ENCODE results near the gene SDCBP2. TPM values are rescaled to one million over a fixed set of nuclear protein-coding genes. Genes with fewer than 3 reads are reported as not detected.

Gene SDCBP2
- polyA plus RNA-seq, 2 donors = 137 to 147 TPM

GRCh38 chr20:1308067-1308701 lies 20.8 kb downstream of the SDCBP2 start:
- Histone ChIP-seq H3K4me3 (ENCODE audit: low read depth in 1 of 2, low read length in 2 of 2) (no peak overlapping the region), H3K9me3 (ENCODE audit: control insufficient read depth in 2 of 2, insufficient read depth in 1 of 2, low read depth in 1 of 2, low read length in 1 of 2) (no peaks in the 10 kb centered on the region), H3K4me1 (ENCODE audit: control insufficient read depth in 2 of 2, insufficient read depth in 2 of 2, low read length in 1 of 2) (peaks cover 0 to 2% of the 10 kb centered on the region in 2 donors), H3K27ac (ENCODE audit: low read depth in 2 of 2, low read length in 1 of 2) (no peak overlapping the region), H3K36me3 (ENCODE audit: control insufficient read depth in 2 of 2, insufficient read depth in 2 of 2, low read length in 1 of 2) (peaks cover 0 to 28% of the 10 kb centered on the region in 2 donors), H3K27me3 (ENCODE audit: control insufficient read depth in 1 of 2, insufficient read depth in 2 of 2, low read length in 2 of 2) (no peaks in the 10 kb centered on the region)
- 83 to 87% methylated on average over 13 of the region's 13 CpGs for WGBS, 2 donors

- 86 to 89% methylated on average over 13 of the region's 13 CpGs for WGBS, 2 donors
- Histone ChIP-seq H3K27me3 (ENCODE audit: control insufficient read depth in 1 of 2, insufficient read depth in 2 of 2, low read length in 2 of 2) (no peaks in the 10 kb centered on the region), H3K36me3 (ENCODE audit: control insufficient read depth in 2 of 2, insufficient read depth in 2 of 2, low read length in 1 of 2) (peaks cover 0 to 25% of the 10 kb centered on the region in 2 donors), H3K4me3 (ENCODE audit: low read depth in 1 of 2, low read length in 2 of 2) (no peak overlapping the region), H3K9me3 (ENCODE audit: control insufficient read depth in 2 of 2, insufficient read depth in 1 of 2, low read depth in 1 of 2, low read length in 1 of 2) (no peaks in the 10 kb centered on the region), H3K4me1 (ENCODE audit: control insufficient read depth in 2 of 2, insufficient read depth in 2 of 2, low read length in 1 of 2) (no peaks in the 10 kb centered on the region), H3K27ac (ENCODE audit: low read depth in 2 of 2, low read length in 1 of 2) (no peak overlapping the region)
These were observed 21.4 kb downstream of the SDCBP2 start for GRCh38 chr20:1307571-1307971.

- H3K36me3 ChIP-seq (ENCODE audit: control insufficient read depth in 2 of 2, insufficient read depth in 2 of 2, low read length in 1 of 2) = peaks cover 0 to 21% of the 10 kb centered on the region in 2 donors
- H3K27me3 ChIP-seq (ENCODE audit: control insufficient read depth in 1 of 2, insufficient read depth in 2 of 2, low read length in 2 of 2) = no peaks in the 10 kb centered on the region
- no peaks in the 10 kb centered on the region for H3K9me3 ChIP-seq (ENCODE audit: control insufficient read depth in 2 of 2, insufficient read depth in 1 of 2, low read depth in 1 of 2, low read length in 1 of 2)
- no peak overlapping the region for H3K27ac ChIP-seq (ENCODE audit: low read depth in 2 of 2, low read length in 1 of 2)
- WGBS, 2 donors = 87 to 88% methylated on average over 10 of the region's 10 CpGs
- no peaks in the 10 kb centered on the region for H3K4me1 ChIP-seq (ENCODE audit: control insufficient read depth in 2 of 2, insufficient read depth in 2 of 2, low read length in 1 of 2)
- no peak overlapping the region for H3K4me3 ChIP-seq (ENCODE audit: low read depth in 1 of 2, low read length in 2 of 2)
These were observed 21.8 kb downstream of the SDCBP2 start for GRCh38 chr20:1307171-1307570.

GRCh38 chr20:1306316-1307135 lies 22.4 kb downstream of the SDCBP2 start:
- peaks cover 0 to 19% of the 10 kb centered on the region in 2 donors for H3K36me3 ChIP-seq (ENCODE audit: control insufficient read depth in 2 of 2, insufficient read depth in 2 of 2, low read length in 1 of 2)
- no peak overlapping the region for H3K4me3 ChIP-seq (ENCODE audit: low read depth in 1 of 2, low read length in 2 of 2)
- WGBS, 2 donors = 85 to 86% methylated on average over 14 of the region's 14 CpGs
- H3K27ac ChIP-seq (ENCODE audit: low read depth in 2 of 2, low read length in 1 of 2) = no peak overlapping the region
- no peaks in the 10 kb centered on the region for H3K4me1 ChIP-seq (ENCODE audit: control insufficient read depth in 2 of 2, insufficient read depth in 2 of 2, low read length in 1 of 2)
- H3K9me3 ChIP-seq (ENCODE audit: control insufficient read depth in 2 of 2, insufficient read depth in 1 of 2, low read depth in 1 of 2, low read length in 1 of 2) = no peaks in the 10 kb centered on the region
- no peaks in the 10 kb centered on the region for H3K27me3 ChIP-seq (ENCODE audit: control insufficient read depth in 1 of 2, insufficient read depth in 2 of 2, low read length in 2 of 2)

- WGBS, 2 donors = 88 to 92% methylated on average over 20 to 24 of the region's 24 CpGs
- H3K9me3 ChIP-seq (ENCODE audit: control insufficient read depth in 2 of 2, insufficient read depth in 1 of 2, low read depth in 1 of 2, low read length in 1 of 2) = no peaks in the 10 kb centered on the region
- H3K36me3 ChIP-seq (ENCODE audit: control insufficient read depth in 2 of 2, insufficient read depth in 2 of 2, low read length in 1 of 2) = peaks cover 0 to 19% of the 10 kb centered on the region in 2 donors
These were observed 23.2 kb downstream of the SDCBP2 start for GRCh38 chr20:1305712-1306111.

GRCh38 chr20:1304710-1305515 lies 24.0 kb downstream of the SDCBP2 start:
- Histone ChIP-seq H3K9me3 (ENCODE audit: control insufficient read depth in 2 of 2, insufficient read depth in 1 of 2, low read depth in 1 of 2, low read length in 1 of 2) (no peaks in the 10 kb centered on the region), H3K36me3 (ENCODE audit: control insufficient read depth in 2 of 2, insufficient read depth in 2 of 2, low read length in 1 of 2) (peaks cover 0 to 14% of the 10 kb centered on the region in 2 donors), H3K27ac (ENCODE audit: low read depth in 2 of 2, low read length in 1 of 2) (no peak overlapping the region), H3K27me3 (ENCODE audit: control insufficient read depth in 1 of 2, insufficient read depth in 2 of 2, low read length in 2 of 2) (no peaks in the 10 kb centered on the region), H3K4me1 (ENCODE audit: control insufficient read depth in 2 of 2, insufficient read depth in 2 of 2, low read length in 1 of 2) (no peaks in the 10 kb centered on the region), H3K4me3 (ENCODE audit: low read depth in 1 of 2, low read length in 2 of 2) (no peak overlapping the region)
- 84 to 89% methylated on average over 31 of the region's 31 CpGs for whole genome bisulfite sequencing, 2 donors

More at GRCh38 chr20:1305712-1306111, 23.2 kb downstream of the SDCBP2 start:
- H3K4me1 ChIP-seq (ENCODE audit: control insufficient read depth in 2 of 2, insufficient read depth in 2 of 2, low read length in 1 of 2) = no peaks in the 10 kb centered on the region
- H3K4me3 ChIP-seq (ENCODE audit: low read depth in 1 of 2, low read length in 2 of 2) = no peak overlapping the region
- H3K27ac ChIP-seq (ENCODE audit: low read depth in 2 of 2, low read length in 1 of 2) = no peak overlapping the region
- no peaks in the 10 kb centered on the region for H3K27me3 ChIP-seq (ENCODE audit: control insufficient read depth in 1 of 2, insufficient read depth in 2 of 2, low read length in 2 of 2)

GRCh38 chr20:1302685-1303541 lies 26.0 kb downstream of the SDCBP2 start:
- Histone ChIP-seq H3K27me3 (ENCODE audit: control insufficient read depth in 1 of 2, insufficient read depth in 2 of 2, low read length in 2 of 2) (no peaks in the 10 kb centered on the region), H3K4me1 (ENCODE audit: control insufficient read depth in 2 of 2, insufficient read depth in 2 of 2, low read length in 1 of 2) (no peaks in the 10 kb centered on the region), H3K4me3 (ENCODE audit: low read depth in 1 of 2, low read length in 2 of 2) (no peak overlapping the region), H3K27ac (ENCODE audit: low read depth in 2 of 2, low read length in 1 of 2) (no peak overlapping the region), H3K36me3 (ENCODE audit: control insufficient read depth in 2 of 2, insufficient read depth in 2 of 2, low read length in 1 of 2) (peaks cover 0 to 14% of the 10 kb centered on the region in 2 donors), H3K9me3 (ENCODE audit: control insufficient read depth in 2 of 2, insufficient read depth in 1 of 2, low read depth in 1 of 2, low read length in 1 of 2) (no peaks in the 10 kb centered on the region)
- WGBS, 2 donors = 80 to 87% methylated on average over 12 of the region's 12 CpGs

- H3K36me3 ChIP-seq (ENCODE audit: control insufficient read depth in 2 of 2, insufficient read depth in 2 of 2, low read length in 1 of 2) = peaks cover 0 to 14% of the 10 kb centered on the region in 2 donors
- H3K4me1 ChIP-seq (ENCODE audit: control insufficient read depth in 2 of 2, insufficient read depth in 2 of 2, low read length in 1 of 2) = no peaks in the 10 kb centered on the region
- H3K4me3 ChIP-seq (ENCODE audit: low read depth in 1 of 2, low read length in 2 of 2) = no peak overlapping the region
- no peak overlapping the region for H3K27ac ChIP-seq (ENCODE audit: low read depth in 2 of 2, low read length in 1 of 2)
- 55% methylated on average over 9 of the region's 9 CpGs for WGBS, 2 donors
- no peaks in the 10 kb centered on the region for H3K27me3 ChIP-seq (ENCODE audit: control insufficient read depth in 1 of 2, insufficient read depth in 2 of 2, low read length in 2 of 2)
- no peaks in the 10 kb centered on the region for H3K9me3 ChIP-seq (ENCODE audit: control insufficient read depth in 2 of 2, insufficient read depth in 1 of 2, low read depth in 1 of 2, low read length in 1 of 2)
These were observed 27.9 kb downstream of the SDCBP2 start for GRCh38 chr20:1301031-1301529.

Data from esophagus (tissue), 2 donors.